HepG2 (cell line): ENCODE data around the gene MOV10L1. TPM values are rescaled to one million over a fixed set of nuclear protein-coding genes. Genes with fewer than 3 reads are reported as not detected.

ENCODE experiments used
- ATAC-seq: fragments of 200-7000 bp; cut with Tn5 transposase; 3 replicates; pipeline ENCODE4 v1.9.1; 2020; ENCODE audit warnings: mild to moderate bottlenecking, moderate library complexity
- BruUV-seq: library from RNA; stranded (reverse); fragments of 400-500 nt; replicated peaks from 2 replicates; lab custom pipeline; 2021; lab: Mats Ljungman, UMichigan
- CTCF ChIA-PET: fragments of 300-600 bp; formaldehyde crosslinking; extraction: SDS; loops from one replicate; lab custom pipeline; 2021; ENCODE audit warnings: low total read pairs, inconsistent platforms, low intra/inter-chr PET ratio; lab: Yijun Ruan, JAX
- POLR2A ChIA-PET: fragments of 350-600 bp; sonication (Branson Sonifier 250); formaldehyde crosslinking; loops from one replicate; lab custom pipeline; 2020; ENCODE audit warnings: antibody characterized with exemption, inconsistent platforms; lab: Yijun Ruan, JAX
- DNase-seq: peaks from one replicate; pipeline ENCODE4 v3.0.0-alpha.2; 2015; ENCODE audit warnings: low spot score
- FAIRE-seq: peaks from 3 replicates; lab custom pipeline; 2011; peaks lifted over from hg19 to GRCh38; lab: Jason Lieb, UNC
- H2AFZ ChIP-seq: one replicate; pipeline ENCODE4 v1.6.1; 2011; ENCODE audit warnings: low read length, inconsistent platforms
- H3K27ac ChIP-seq: fragments of 300-600 bp; 3 replicates; pipeline ENCODE4 v1.8.0; 2011; ENCODE audit warnings: mixed run types, mild to moderate bottlenecking, mixed read lengths, low read length, inconsistent platforms; ENCODE audit not compliant: insufficient read depth; ENCODE audit errors: extremely low read length
- H3K27me3 ChIP-seq, 2 experiments: fragments of 200-600 bp in 1 of 2; 2 replicates in 1 of 2; 3 replicates in 1 of 2; pipeline versions ENCODE4 v1.6.0 to v1.8.0; 2011; ENCODE audit warnings: low read length in 2 of 2, mild to moderate bottlenecking in 2 of 2, moderate library complexity in 2 of 2, inconsistent platforms in 1 of 2; ENCODE audit not compliant: insufficient read depth in 2 of 2, control insufficient read depth in 1 of 2
- H3K36me3 ChIP-seq, 2 experiments: fragments of 200-600 bp in 1 of 2; replicated peaks in 1 of 2; 2 replicates in 1 of 2; 3 replicates in 1 of 2; pipeline versions ENCODE4 v1.5.1 to v1.8.0; 2011; ENCODE audit warnings: low read length in 2 of 2, inconsistent platforms in 1 of 2; ENCODE audit not compliant: insufficient read depth in 2 of 2, control insufficient read depth in 1 of 2
- H3K4me1 ChIP-seq: 2 replicates; pipeline ENCODE4 v1.5.1; 2012; ENCODE audit warnings: low read length, inconsistent platforms; ENCODE audit not compliant: insufficient read depth
- H3K4me2 ChIP-seq: 2 replicates; pipeline ENCODE4 v1.6.0; 2011; ENCODE audit warnings: low read depth, low read length, inconsistent platforms
- H3K4me3 ChIP-seq, 3 experiments: fragments of 200-600 bp in 1 of 3; sonication (generic), shearing (Covaris generic) in 1 of 3; replicated peaks in 1 of 3; 2 replicates each; pipeline ENCODE4 v1.5.1; 2011 to 2016; ENCODE audit warnings: low read length in 3 of 3, inconsistent platforms in 2 of 3, low read depth in 2 of 3, mild to moderate bottlenecking in 2 of 3, control low read depth in 1 of 3, mixed read lengths in 1 of 3; ENCODE audit not compliant: insufficient read depth in 1 of 3
- H3K79me2 ChIP-seq: one replicate; pipeline ENCODE4 v1.6.1; 2011; ENCODE audit warnings: low read length, inconsistent platforms; ENCODE audit not compliant: insufficient read depth
- H3K9ac ChIP-seq: 2 replicates; pipeline ENCODE4 v1.6.0; 2011; ENCODE audit warnings: mild to moderate bottlenecking, low read depth, low read length, inconsistent platforms; ENCODE audit not compliant: insufficient read depth
- H3K9me3 ChIP-seq: 2 replicates; pipeline ENCODE4 v1.5.1; 2012; ENCODE audit warnings: mild to moderate bottlenecking, low read length
- H4K20me1 ChIP-seq: 2 replicates; pipeline ENCODE4 v1.6.0; 2011; ENCODE audit warnings: inconsistent platforms, mild to moderate bottlenecking, low read length, moderate library complexity; ENCODE audit not compliant: insufficient read depth
- AGO1 ChIP-seq: fragments of 200-400 bp; formaldehyde crosslinking; IDR thresholded peaks from 2 replicates; pipeline ENCODE4 v1.6.1; 2017; ENCODE audit warnings: mild to moderate bottlenecking, low read depth, low read length, moderate library complexity; ENCODE audit not compliant: poor library complexity, severe bottlenecking
- DR1 ChIP-seq: sonication (generic); formaldehyde crosslinking; IDR thresholded peaks from 2 replicates; pipeline ENCODE4 v1.8.0; 2021; ENCODE audit warnings: mild to moderate bottlenecking, missing genetic modification reagents, inconsistent platforms
- ELF1 ChIP-seq: sonication (generic); formaldehyde crosslinking; IDR thresholded peaks from 2 replicates; pipeline ENCODE4 v1.4.0; 2020; ENCODE audit warnings: missing genetic modification reagents
- KAT8 ChIP-seq: IDR thresholded peaks from 2 replicates; pipeline ENCODE4 v1.6.1; 2016; ENCODE audit warnings: missing genetic modification reagents, missing compliant biosample characterization
- NCOA1 ChIP-seq: sonication (generic); formaldehyde crosslinking; IDR thresholded peaks from 2 replicates; pipeline ENCODE4 v1.9.0; 2021; ENCODE audit warnings: missing genetic modification reagents
- SOX5 ChIP-seq: IDR thresholded peaks from 2 replicates; pipeline ENCODE4 v1.6.1; 2016; ENCODE audit warnings: borderline replicate concordance
- SRSF9 ChIP-seq: fragments of 200-400 bp; formaldehyde crosslinking; IDR thresholded peaks from 2 replicates; pipeline ENCODE4 v1.6.1; 2018; ENCODE audit warnings: borderline replicate concordance, mild to moderate bottlenecking, low read depth, low read length; ENCODE audit not compliant: insufficient read depth, poor library complexity, severe bottlenecking
- WGBS: methylation state at CpG from one replicate; pipeline ENCODE4 v1.1.6; 2017; ENCODE audit warnings: low lambda C conversion rate; 5-methylcytosine and 5-hydroxymethylcytosine counted together
- in situ Hi-C: cut with HindIII; loops from 2 replicates; pipeline ENCODE4 v1.10.0; 2017; ENCODE audit warnings: low pct_unique_long_range_greater_than_20kb; ENCODE audit not compliant: extremely low pct_ligation_motif_present
- intact Hi-C: fragments of 100-400 bp; cut with micrococcal nuclease; formaldehyde crosslinking; loops from one replicate; pipeline ENCODE4 v1.10.0; 2022; ENCODE audit not compliant: unreplicated experiment
- polyA plus RNA-seq, 8 experiments: library from polyadenylated mRNA; depleted of rRNA in 3 of 8; stranded (reverse) in 7 of 8; unstranded in 1 of 8; fragments of >200 nt; fragmentation: Illumina TruSeq in 4 of 8; extraction: Trizol in 4 of 8; gene quantifications; 2 replicates each; pipeline versions ENCODE4 v1.2.1 to v1.2.3, GENCODE V29; 2011 to 2016; ENCODE audit warnings: low read depth in 4 of 8, missing spikeins in 1 of 8, mixed read lengths in 1 of 8; ENCODE audit not compliant: insufficient read depth in 1 of 8
- total RNA-seq, 5 experiments: library from RNA; depleted of rRNA; stranded (reverse); fragments of >200 nt; fragmentation: Illumina TruSeq; extraction: Trizol; gene quantifications; 2 replicates each; pipeline ENCODE4 v1.2.3, GENCODE V29; 2016; ENCODE audit warnings: low read depth in 1 of 5
- TF ChIP-seq, protein P1 (sequence below): sonication (generic); formaldehyde crosslinking; IDR thresholded peaks from 2 replicates; pipeline ENCODE4 v1.9.0; 2022; ENCODE audit warnings: missing genetic modification reagents, mild to moderate bottlenecking, borderline replicate concordance

MOV10L1 gene
- total and polyA plus RNA-seq, 2 of the 13 experiments (the other 11 are each of a cell fraction or from before 2014, with no cell fraction given): 0.11 to 0.12 TPM

DNA sequence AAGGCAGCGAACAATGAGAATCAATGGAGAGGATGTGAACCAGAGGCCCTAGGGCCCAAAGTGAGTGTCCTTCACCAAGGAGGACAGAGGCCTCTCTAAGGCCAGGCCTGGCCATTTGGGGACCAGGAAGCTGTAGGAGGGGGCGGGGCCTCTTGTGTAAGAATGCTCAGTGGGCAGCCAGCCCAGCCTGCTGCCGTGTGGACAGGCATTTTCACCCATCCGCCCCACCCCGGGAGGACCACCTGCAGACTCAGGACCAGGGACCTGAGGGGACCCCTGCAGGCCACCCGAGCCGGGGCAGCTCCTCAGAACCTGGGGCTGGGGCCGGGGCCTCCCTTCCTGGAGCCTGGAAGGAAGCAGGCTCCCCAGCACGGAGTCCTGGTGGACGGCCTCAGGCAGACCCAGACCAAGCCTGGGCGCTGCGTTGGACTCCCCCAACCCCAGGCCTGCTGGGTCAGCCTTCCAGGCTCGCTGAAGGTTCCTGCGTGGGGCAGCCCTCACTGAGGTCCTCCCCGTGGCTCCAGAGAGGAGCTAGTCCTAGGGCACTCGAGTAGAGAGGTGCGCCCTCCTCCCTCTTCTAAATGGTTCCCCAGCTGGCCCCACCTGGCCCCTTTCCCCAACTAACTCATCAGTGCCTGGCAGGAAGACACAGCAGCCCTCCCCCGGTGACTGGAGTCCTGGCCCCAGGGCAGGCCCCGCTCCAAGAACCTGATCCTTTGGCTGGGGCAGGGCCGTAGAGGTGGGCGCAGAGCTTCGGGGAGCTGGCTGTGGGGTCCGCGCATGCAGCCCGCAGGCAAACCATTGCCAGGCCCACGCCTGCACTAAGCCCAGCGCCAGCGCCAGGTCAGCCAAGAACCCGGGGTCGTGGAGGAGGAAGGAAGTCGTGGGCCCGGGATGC lies 94.4 kb downstream of the MOV10L1 start (continued):
- no peak; the same call in 1 of the 2 replicates for TF ChIP-seq SOX5
- no peak for TF ChIP-seq SRSF9
- peak; percentile 72; the same call in 1 of the 2 replicates for TF ChIP-seq ELF1
- TF ChIP-seq, protein P1, sequence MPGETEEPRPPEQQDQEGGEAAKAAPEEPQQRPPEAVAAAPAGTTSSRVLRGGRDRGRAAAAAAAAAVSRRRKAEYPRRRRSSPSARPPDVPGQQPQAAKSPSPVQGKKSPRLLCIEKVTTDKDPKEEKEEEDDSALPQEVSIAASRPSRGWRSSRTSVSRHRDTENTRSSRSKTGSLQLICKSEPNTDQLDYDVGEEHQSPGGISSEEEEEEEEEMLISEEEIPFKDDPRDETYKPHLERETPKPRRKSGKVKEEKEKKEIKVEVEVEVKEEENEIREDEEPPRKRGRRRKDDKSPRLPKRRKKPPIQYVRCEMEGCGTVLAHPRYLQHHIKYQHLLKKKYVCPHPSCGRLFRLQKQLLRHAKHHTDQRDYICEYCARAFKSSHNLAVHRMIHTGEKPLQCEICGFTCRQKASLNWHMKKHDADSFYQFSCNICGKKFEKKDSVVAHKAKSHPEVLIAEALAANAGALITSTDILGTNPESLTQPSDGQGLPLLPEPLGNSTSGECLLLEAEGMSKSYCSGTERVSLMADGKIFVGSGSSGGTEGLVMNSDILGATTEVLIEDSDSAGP: peak; percentile 33; the same call in 1 of the 2 replicates
- peak; percentile 65 for TF ChIP-seq KAT8 (CRISPR knock-in tag)
- no peak for TF ChIP-seq DR1 (CRISPR knock-in tag)

DNA sequence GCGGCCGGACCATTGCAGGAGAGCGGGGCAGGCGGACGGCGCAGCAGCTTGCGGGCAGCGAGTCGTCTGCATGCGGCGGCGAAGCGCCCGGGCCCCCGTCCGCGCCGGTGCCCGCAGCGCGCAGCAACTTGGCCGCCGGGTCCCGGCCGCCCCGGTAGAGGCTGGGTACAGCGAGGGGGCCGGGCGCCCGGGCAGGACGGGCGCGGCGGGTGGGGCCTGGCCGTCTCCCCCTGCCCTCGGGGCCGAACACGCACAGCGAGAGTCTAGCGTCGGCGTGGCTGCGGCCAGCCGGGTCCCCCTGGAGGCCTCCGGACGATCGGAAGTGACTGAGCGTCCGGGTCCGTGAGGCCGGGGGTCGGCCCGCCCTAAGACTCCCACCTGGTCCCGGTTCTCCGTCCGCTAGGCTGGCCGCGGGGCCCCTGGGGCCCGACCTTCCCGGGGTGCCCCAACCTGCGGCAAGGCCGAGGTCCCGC lies 95.1 kb downstream of the MOV10L1 start:
- intact Hi-C loops: no loop called here
- no peak overlapping the region for H3K27ac ChIP-seq
- H3K4me3 ChIP-seq: peak overlapping the region in 1 of 3 experiments; percentile 67; a peak in 2 of 6 replicates
- no peak overlapping the region for H2AFZ ChIP-seq
- H3K9ac ChIP-seq: no peak overlapping the region
- peaks cover 16% of the 10 kb centered on the region for H3K79me2 ChIP-seq
- no peak for FAIRE-seq
- ChIA-PET POLR2A (interaction anchor here (1.2 kb wide), 1 partner anchor 38 kb away, joined by 4 read pairs; no protein-coding TSS in a partner anchor), CTCF (no interaction called here)
- DNase-seq: no peak
- H3K4me2 ChIP-seq: peak overlapping the region; percentile 86
- WGBS: 96% methylated on average over 46 of the region's 63 CpGs
- no TSS peak for BruUV-seq
- peaks cover 2% of the 10 kb centered on the region; the same call in 1 of the 2 replicates for H4K20me1 ChIP-seq
- no peaks in the 10 kb centered on the region; a peak in 1 of 5 replicates for H3K27me3 ChIP-seq
- H3K9me3 ChIP-seq: no peaks in the 10 kb centered on the region
- TF ChIP-seq AGO1 (peak; percentile 14), NCOA1 (CRISPR knock-in tag) (no peak)
- no peak for ATAC-seq
- in situ Hi-C loops: no loop called here
- 0 out of 5 replicates have a peak, but pooled peaks cover 0 to 3% of the 10 kb centered on the region in 2 experiments for H3K36me3 ChIP-seq
- peaks cover 34% of the 10 kb centered on the region for H3K4me1 ChIP-seq
